Astrocyte (in vitro differentiated cells and primary cell): ENCODE measurements around the gene DYRK1A. TPM values are rescaled to one million over a fixed set of nuclear protein-coding genes. Genes with fewer than 3 reads are reported as not detected.

ENCODE experiments used
- DNase-seq: peaks from one replicate; pipeline ENCODE4 v3.0.0-alpha.2; 2010; ENCODE audit warnings: low read depth
- FAIRE-seq: peaks from 2 replicates; lab custom pipeline; 2011; peaks lifted over from hg19 to GRCh38; lab: Jason Lieb, UNC
- H2AFZ ChIP-seq: 2 replicates; pipeline ENCODE4 v1.6.0; 2012; ENCODE audit warnings: low read depth, low read length, inconsistent platforms
- H3K27ac ChIP-seq: 2 replicates; pipeline ENCODE4 v1.5.1; 2011; ENCODE audit warnings: low read depth, low read length, inconsistent platforms
- H3K27me3 ChIP-seq: 2 replicates; pipeline ENCODE4 v1.6.0; 2011; ENCODE audit warnings: low read length, inconsistent platforms; ENCODE audit not compliant: insufficient read depth
- H3K36me3 ChIP-seq: 2 replicates; pipeline ENCODE4 v1.5.1; 2011; ENCODE audit warnings: low read length, inconsistent platforms; ENCODE audit not compliant: insufficient read depth
- H3K4me1 ChIP-seq: 2 replicates; pipeline ENCODE4 v1.5.1; 2011; ENCODE audit warnings: low read length, inconsistent platforms; ENCODE audit not compliant: insufficient read depth
- H3K4me2 ChIP-seq: 2 replicates; pipeline ENCODE4 v1.6.0; 2012; ENCODE audit warnings: low read length, inconsistent platforms
- H3K4me3 ChIP-seq: 2 replicates; pipeline ENCODE4 v1.5.1; 2011; ENCODE audit warnings: low read depth, mild to moderate bottlenecking, low read length, inconsistent platforms; ENCODE audit not compliant: insufficient read depth
- H3K79me2 ChIP-seq: 2 replicates; pipeline ENCODE4 v1.6.0; 2012; ENCODE audit warnings: mild to moderate bottlenecking, low read length, inconsistent platforms; ENCODE audit not compliant: insufficient read depth
- H3K9ac ChIP-seq: 2 replicates; pipeline ENCODE4 v1.6.0; 2012; ENCODE audit warnings: mild to moderate bottlenecking, low read length, inconsistent platforms
- H3K9me3 ChIP-seq: 2 replicates; pipeline ENCODE4 v1.5.1; 2012; ENCODE audit warnings: low read depth, mild to moderate bottlenecking, low read length, inconsistent platforms; ENCODE audit not compliant: insufficient read depth
- H4K20me1 ChIP-seq: 2 replicates; pipeline ENCODE4 v1.6.0; 2012; ENCODE audit warnings: low read length, inconsistent platforms; ENCODE audit not compliant: insufficient read depth
- H3K27ac Mint-ChIP-seq: one replicate; pipeline ENCODE4 v1.8.0; 2021; ENCODE audit warnings: mild to moderate bottlenecking, mixed read lengths; ENCODE audit not compliant: unreplicated experiment
- H3K27me3 Mint-ChIP-seq: one replicate; pipeline ENCODE4 v1.8.0; 2021; ENCODE audit warnings: low read depth, mixed read lengths; ENCODE audit not compliant: unreplicated experiment
- H3K36me3 Mint-ChIP-seq: one replicate; pipeline ENCODE4 v1.8.0; 2021; ENCODE audit warnings: low read depth, mixed read lengths; ENCODE audit not compliant: unreplicated experiment
- H3K4me1 Mint-ChIP-seq: one replicate; pipeline ENCODE4 v1.8.0; 2021; ENCODE audit warnings: low read depth, mixed read lengths; ENCODE audit not compliant: unreplicated experiment
- H3K4me3 Mint-ChIP-seq: one replicate; pipeline ENCODE4 v1.8.0; 2021; ENCODE audit warnings: mild to moderate bottlenecking, moderate library complexity, mixed read lengths; ENCODE audit not compliant: unreplicated experiment
- H3K9me3 Mint-ChIP-seq: one replicate; pipeline ENCODE4 v1.8.0; 2021; ENCODE audit warnings: mild to moderate bottlenecking, mixed read lengths; ENCODE audit not compliant: unreplicated experiment
- CTCF ChIP-seq: IDR thresholded peaks from 2 replicates; pipeline ENCODE4 v1.5.1; 2011; ENCODE audit warnings: low read depth, mild to moderate bottlenecking, inconsistent platforms, low read length, moderate library complexity; ENCODE audit not compliant: insufficient read depth
- EZH2 ChIP-seq: IDR thresholded peaks from 2 replicates; pipeline ENCODE4 v1.6.1; 2012; ENCODE audit warnings: mild to moderate bottlenecking, low read length, inconsistent platforms; ENCODE audit not compliant: insufficient read depth
- total RNA-seq: library from RNA; stranded (reverse); gene quantifications from 2 replicates; pipeline ENCODE4 v1.2.1, GENCODE V29; 2021

DYRK1A gene
- total RNA-seq, 1 donor from 2014 or later, result 44.6 TPM

- peak overlapping the region; percentile 79 for H2AFZ ChIP-seq
- peak overlapping the region; percentile 81 for H3K9ac ChIP-seq
- no peaks in the 10 kb centered on the region for H3K79me2 ChIP-seq
- H3K27me3 ChIP-seq, result no peaks in the 10 kb centered on the region
- Mint-ChIP-seq H3K27ac (peak overlapping the region; percentile 94), H3K36me3 (peaks cover 1% of the 10 kb centered on the region), H3K4me1 (peaks cover 26% of the 10 kb centered on the region), H3K4me3 (peak overlapping the region; percentile 69), H3K9me3 (peaks cover 8% of the 10 kb centered on the region), H3K27me3 (no peaks in the 10 kb centered on the region)
- H3K36me3 ChIP-seq, result no peaks in the 10 kb centered on the region
- FAIRE-seq, result no peak
- TF ChIP-seq CTCF (no peak), EZH2 (no peak)
- H3K27ac ChIP-seq, result peak overlapping the region; percentile 99
- no peak for DNase-seq
- H3K4me2 ChIP-seq, result peak overlapping the region; percentile 97
- peak overlapping the region; percentile 35 for H3K4me3 ChIP-seq
- peaks cover 19% of the 10 kb centered on the region for H3K4me1 ChIP-seq
- peaks cover 5% of the 10 kb centered on the region for H3K9me3 ChIP-seq
- H4K20me1 ChIP-seq, result no peaks in the 10 kb centered on the region
Measured at GRCh38 chr21:37564924-37565529, 198.5 kb downstream of the DYRK1A start.

DNA sequence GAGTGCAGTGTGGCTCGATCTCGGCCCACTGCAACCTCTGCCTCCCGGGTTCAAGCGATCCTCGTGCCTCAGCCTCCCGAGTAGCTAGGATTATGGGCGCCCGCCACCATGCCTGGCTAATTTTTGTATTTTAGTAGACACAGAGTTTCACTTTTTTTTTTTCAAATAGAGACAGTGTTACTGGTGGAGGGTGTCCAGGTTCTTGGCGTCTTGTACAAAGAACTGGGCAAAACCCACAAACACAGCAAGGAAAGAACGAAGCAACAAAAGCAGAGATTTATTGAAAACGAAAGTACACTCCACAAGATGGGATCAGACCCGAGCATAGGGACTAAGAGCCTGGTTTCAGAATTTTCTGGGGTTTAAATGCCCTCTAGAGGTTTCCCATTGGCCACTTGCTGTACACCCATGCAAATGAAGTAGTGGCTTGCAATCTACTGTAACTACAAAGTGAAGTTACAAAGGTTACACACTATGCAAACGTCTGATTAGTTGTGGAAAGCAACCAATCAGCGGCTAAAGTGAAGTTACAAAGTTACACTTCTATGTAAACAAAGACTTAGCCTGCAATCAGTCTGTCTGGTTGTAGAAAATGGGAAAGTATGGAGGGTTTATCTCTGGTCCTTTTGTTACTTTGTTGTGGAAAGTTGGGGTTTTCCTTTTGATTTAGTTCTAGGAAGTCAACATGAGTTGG lies 199.1 kb downstream of the DYRK1A start:
- Histone ChIP-seq H3K36me3 (no peaks in the 10 kb centered on the region), H3K4me2 (peak overlapping the region; percentile 52), H4K20me1 (no peaks in the 10 kb centered on the region), H3K9me3 (peaks cover 5% of the 10 kb centered on the region), H3K27me3 (no peaks in the 10 kb centered on the region), H3K4me1 (peaks cover 19% of the 10 kb centered on the region), H3K27ac (no peak overlapping the region), H3K4me3 (no peak overlapping the region), H3K79me2 (no peaks in the 10 kb centered on the region), H2AFZ (no peak overlapping the region), H3K9ac (no peak overlapping the region)
- DNase-seq, result peak; percentile 18
- peaks cover 1% of the 10 kb centered on the region for H3K36me3 Mint-ChIP-seq
- H3K9me3 Mint-ChIP-seq, result peaks cover 11% of the 10 kb centered on the region
- H3K27me3 Mint-ChIP-seq, result peaks cover under 1% of the 10 kb centered on the region
- no peak for FAIRE-seq
- peaks cover 26% of the 10 kb centered on the region for H3K4me1 Mint-ChIP-seq
- H3K4me3 Mint-ChIP-seq, result no peak overlapping the region
- TF ChIP-seq EZH2 (no peak), CTCF (no peak)
- H3K27ac Mint-ChIP-seq, result peak overlapping the region; percentile 94
